Mucosa of rectum (tissue), 2 donors: Measurements from ENCODE around the gene PPP2R5B.

Source experiments
- H3K27ac ChIP-seq, 2 donors: one replicate each; pipeline ENCODE4 v1.7.0; 2013; ENCODE audit warnings: inconsistent platforms in 2 of 2, low read depth in 2 of 2, low read length in 2 of 2
- H3K27me3 ChIP-seq, 2 donors: one replicate each; pipeline ENCODE4 v1.7.0; 2013; ENCODE audit warnings: low read length in 2 of 2; ENCODE audit not compliant: control insufficient read depth in 2 of 2, insufficient read depth in 2 of 2
- H3K36me3 ChIP-seq, 2 donors: one replicate each; pipeline ENCODE4 v1.7.0; 2013; ENCODE audit warnings: low read length in 2 of 2; ENCODE audit not compliant: control insufficient read depth in 2 of 2, insufficient read depth in 2 of 2
- H3K4me1 ChIP-seq, 2 donors: one replicate each; pipeline ENCODE4 v1.7.0; 2013; ENCODE audit warnings: low read length in 2 of 2, mild to moderate bottlenecking in 1 of 2; ENCODE audit not compliant: control insufficient read depth in 2 of 2, insufficient read depth in 2 of 2
- H3K4me3 ChIP-seq, 2 donors: one replicate each; pipeline ENCODE4 v1.7.0; 2013; ENCODE audit warnings: low read length in 2 of 2
- H3K9ac ChIP-seq, 2 donors: one replicate each; pipeline ENCODE4 v1.7.0; 2013; ENCODE audit warnings: low read length in 2 of 2, low read depth in 1 of 2, mild to moderate bottlenecking in 1 of 2
- H3K9me3 ChIP-seq, 2 donors: one replicate each; pipeline ENCODE4 v1.7.0; 2013; ENCODE audit warnings: low read length in 2 of 2; ENCODE audit not compliant: control insufficient read depth in 2 of 2
- donor health status: healthy.
- donor health status: Normal muscosa, but diverticular disease.

Gene PPP2R5B

GRCh38 chr11:64906314-64906635 is 18.2 kb upstream of the PPP2R5B start:
- Histone ChIP-seq H3K4me3 (no peak overlapping the region), H3K4me1 (no peaks in the 10 kb centered on the region), H3K9me3 (no peaks in the 10 kb centered on the region), H3K27ac (no peak overlapping the region), H3K27me3 (no peaks in the 10 kb centered on the region), H3K36me3 (peaks cover 65 to 66% of the 10 kb centered on the region in 2 donors), H3K9ac (no peak overlapping the region)

- no peak overlapping the region for H3K27ac ChIP-seq
- no peak overlapping the region for H3K9ac ChIP-seq
- no peaks in the 10 kb centered on the region for H3K4me1 ChIP-seq
- no peaks in the 10 kb centered on the region for H3K27me3 ChIP-seq
- H3K9me3 ChIP-seq, result no peaks in the 10 kb centered on the region
- peaks cover 59 to 65% of the 10 kb centered on the region in 2 donors for H3K36me3 ChIP-seq
- no peak overlapping the region for H3K4me3 ChIP-seq
Measured at GRCh38 chr11:64908766-64909165, 15.7 kb upstream of the PPP2R5B start.

GRCh38 chr11:64909653-64910343 is 14.7 kb upstream of the PPP2R5B start:
- Histone ChIP-seq H3K4me3 (no peak overlapping the region), H3K9ac (no peak overlapping the region), H3K36me3 (peaks cover 65 to 71% of the 10 kb centered on the region in 2 donors), H3K9me3 (no peaks in the 10 kb centered on the region), H3K27ac (no peak overlapping the region), H3K4me1 (no peaks in the 10 kb centered on the region), H3K27me3 (no peaks in the 10 kb centered on the region)

GRCh38 chr11:64910451-64911093 is 13.9 kb upstream of the PPP2R5B start:
- Histone ChIP-seq H3K27me3 (no peaks in the 10 kb centered on the region), H3K27ac (no peak overlapping the region), H3K36me3 (peaks cover 62 to 69% of the 10 kb centered on the region in 2 donors), H3K9ac (no peak overlapping the region), H3K9me3 (no peaks in the 10 kb centered on the region), H3K4me3 (no peak overlapping the region), H3K4me1 (no peaks in the 10 kb centered on the region)

- Histone ChIP-seq H3K36me3 (peaks cover 58 to 63% of the 10 kb centered on the region in 2 donors), H3K9me3 (no peaks in the 10 kb centered on the region), H3K4me1 (peaks cover 5% of the 10 kb centered on the region in 2 donors), H3K27me3 (no peaks in the 10 kb centered on the region), H3K4me3 (no peak overlapping the region), H3K27ac (no peak overlapping the region), H3K9ac (no peak overlapping the region)
Measured at GRCh38 chr11:64911142-64911541, 13.3 kb upstream of the PPP2R5B start.

GRCh38 chr11:64911689-64912088 is 12.8 kb upstream of the PPP2R5B start:
- Histone ChIP-seq H3K4me1 (peaks cover 10 to 11% of the 10 kb centered on the region in 2 donors), H3K27me3 (no peaks in the 10 kb centered on the region), H3K36me3 (peaks cover 52 to 57% of the 10 kb centered on the region in 2 donors), H3K27ac (no peak overlapping the region), H3K9me3 (no peaks in the 10 kb centered on the region), H3K9ac (no peak overlapping the region), H3K4me3 (no peak overlapping the region)

GRCh38 chr11:64913171-64913727 is 11.2 kb upstream of the PPP2R5B start:
- no peak overlapping the region for H3K27ac ChIP-seq
- H3K9me3 ChIP-seq, result no peaks in the 10 kb centered on the region
- H3K36me3 ChIP-seq, result peaks cover 43 to 45% of the 10 kb centered on the region in 2 donors
- H3K4me3 ChIP-seq, result no peak overlapping the region
- peaks cover 15 to 19% of the 10 kb centered on the region in 2 donors for H3K4me1 ChIP-seq
- H3K9ac ChIP-seq, result no peak overlapping the region
- no peaks in the 10 kb centered on the region for H3K27me3 ChIP-seq

- Histone ChIP-seq H3K36me3 (peaks cover 39 to 41% of the 10 kb centered on the region in 2 donors), H3K4me3 (no peak overlapping the region)
Measured at GRCh38 chr11:64914123-64914522, 10.4 kb upstream of the PPP2R5B start.

GRCh38 chr11:64915376-64915887 is 9.1 kb upstream of the PPP2R5B start:
- H3K36me3 ChIP-seq, result peaks cover 29 to 33% of the 10 kb centered on the region in 2 donors
- H3K4me1 ChIP-seq, result peaks cover 15 to 20% of the 10 kb centered on the region in 2 donors
- no peak overlapping the region for H3K27ac ChIP-seq
- H3K9ac ChIP-seq, result peak overlapping the region; percentile 98 to 100
- H3K27me3 ChIP-seq, result no peaks in the 10 kb centered on the region
- peak overlapping the region; percentile 97 to 98 for H3K4me3 ChIP-seq
- H3K9me3 ChIP-seq, result no peaks in the 10 kb centered on the region

More at GRCh38 chr11:64914123-64914522, 10.4 kb upstream of the PPP2R5B start:
- H3K4me1 ChIP-seq, result peaks cover 15 to 20% of the 10 kb centered on the region in 2 donors
- H3K27ac ChIP-seq, result no peak overlapping the region
- H3K27me3 ChIP-seq, result no peaks in the 10 kb centered on the region
- no peak overlapping the region for H3K9ac ChIP-seq
- no peaks in the 10 kb centered on the region for H3K9me3 ChIP-seq
